CD14-positive monocyte (primary cell): ENCODE results near the gene HCN3. TPM values are rescaled to one million over a fixed set of nuclear protein-coding genes. Genes with fewer than 3 reads are reported as not detected.

ENCODE experiments used
- DNase-seq, 3 donors: peaks; one replicate each; pipeline ENCODE4 v3.0.0-alpha.2; 2011 to 2022
- H2AFZ ChIP-seq: 2 replicates; pipeline ENCODE4 v1.6.0; 2012; ENCODE audit warnings: mild to moderate bottlenecking, low read depth, low read length, inconsistent platforms; ENCODE audit not compliant: insufficient read depth, poor library complexity, severe bottlenecking
- H3K27ac ChIP-seq, 2 donors: 1 replicate in 1 of 2; 2 replicates in 1 of 2; pipeline ENCODE4 v1.5.1; 2012 to 2013; ENCODE audit warnings: low read length in 2 of 2, control low read depth in 1 of 2, inconsistent platforms in 1 of 2, low read depth in 1 of 2, mild to moderate bottlenecking in 1 of 2
- H3K27me3 ChIP-seq, 2 donors: one replicate each; pipeline versions ENCODE4 v1.6.0 to v1.6.1; 2011 to 2013; ENCODE audit warnings: low read length in 2 of 2; ENCODE audit not compliant: control insufficient read depth in 2 of 2, insufficient read depth in 2 of 2
- H3K36me3 ChIP-seq, 2 donors: replicated peaks in 1 of 2; 1 replicate in 1 of 2; 2 replicates in 1 of 2; pipeline versions ENCODE4 v1.5.1 to v1.6.1; 2012 to 2013; ENCODE audit warnings: low read length in 2 of 2, control low read depth in 1 of 2, inconsistent platforms in 1 of 2, mild to moderate bottlenecking in 1 of 2; ENCODE audit not compliant: insufficient read depth in 2 of 2, control insufficient read depth in 1 of 2
- H3K4me1 ChIP-seq, 2 donors: 1 replicate in 1 of 2; 2 replicates in 1 of 2; pipeline versions ENCODE4 v1.5.1 to v1.6.1; 2012 to 2013; ENCODE audit warnings: low read length in 2 of 2, control low read depth in 1 of 2, inconsistent platforms in 1 of 2, mild to moderate bottlenecking in 1 of 2, moderate library complexity in 1 of 2; ENCODE audit not compliant: insufficient read depth in 2 of 2, control insufficient read depth in 1 of 2
- H3K4me2 ChIP-seq: replicated peaks from 2 replicates; pipeline ENCODE3; 2012; ENCODE audit warnings: low read length, moderate library complexity, mild to moderate bottlenecking; ENCODE audit not compliant: poor library complexity, severe bottlenecking; ENCODE audit errors: extremely low read depth
- H3K4me3 ChIP-seq, 3 experiments: fragments of 200-600 bp in 1 of 3; sonication (generic) in 1 of 3; replicated peaks in 1 of 3; 1 replicate in 2 of 3; 2 replicates in 1 of 3; pipeline ENCODE4 v1.5.1; 2011 to 2013; ENCODE audit warnings: low read length in 3 of 3, mild to moderate bottlenecking in 3 of 3, control low read depth in 2 of 3, low read depth in 2 of 3, inconsistent platforms in 1 of 3, moderate library complexity in 1 of 3
- H3K79me2 ChIP-seq: 2 replicates; pipeline ENCODE4 v1.6.0; 2012; ENCODE audit warnings: mild to moderate bottlenecking, control low read depth, inconsistent platforms, low read length, moderate library complexity; ENCODE audit not compliant: insufficient read depth
- H3K9ac ChIP-seq: 2 replicates; pipeline ENCODE4 v1.6.0; 2017; ENCODE audit warnings: low read length, mild to moderate bottlenecking; ENCODE audit not compliant: insufficient read depth, poor library complexity, severe bottlenecking
- H3K9me3 ChIP-seq, 2 donors: replicated peaks in 1 of 2; 1 replicate in 1 of 2; 2 replicates in 1 of 2; pipeline versions ENCODE4 v1.5.1 to v1.6.1; 2012 to 2013; ENCODE audit warnings: low read length in 2 of 2, control low read depth in 1 of 2; ENCODE audit not compliant: control insufficient read depth in 1 of 2, insufficient read depth in 1 of 2
- H4K20me1 ChIP-seq: 2 replicates; pipeline ENCODE4 v1.6.0; 2012; ENCODE audit warnings: mild to moderate bottlenecking, low read length, control low read depth, moderate library complexity; ENCODE audit not compliant: insufficient read depth
- H3K27ac Mint-ChIP-seq, 7 donors: one replicate each; pipeline ENCODE4 v1.8.0; 2020; ENCODE audit warnings: mild to moderate bottlenecking in 7 of 7, mixed read lengths in 7 of 7, moderate library complexity in 6 of 7, inconsistent platforms in 2 of 7
- H3K27me3 Mint-ChIP-seq, 3 donors: one replicate each; pipeline ENCODE4 v1.8.0; 2021 to 2022; ENCODE audit warnings: low read depth in 3 of 3, mild to moderate bottlenecking in 3 of 3, mixed read lengths in 3 of 3, moderate library complexity in 3 of 3, inconsistent platforms in 1 of 3
- H3K36me3 Mint-ChIP-seq, 2 donors: one replicate each; pipeline ENCODE4 v1.8.0; 2020; ENCODE audit warnings: mixed read lengths in 2 of 2, inconsistent platforms in 1 of 2, mild to moderate bottlenecking in 1 of 2
- H3K4me1 Mint-ChIP-seq: one replicate; pipeline ENCODE4 v1.8.0; 2020; ENCODE audit warnings: mild to moderate bottlenecking, mixed read lengths
- H3K4me3 Mint-ChIP-seq, 2 donors: one replicate each; pipeline ENCODE4 v1.8.0; 2020; ENCODE audit warnings: mild to moderate bottlenecking in 2 of 2, mixed read lengths in 2 of 2, moderate library complexity in 1 of 2
- H3K9me3 Mint-ChIP-seq, 7 donors: one replicate each; pipeline ENCODE4 v1.8.0; 2020 to 2022; ENCODE audit warnings: mixed read lengths in 7 of 7, mild to moderate bottlenecking in 6 of 7, moderate library complexity in 6 of 7, inconsistent platforms in 2 of 7
- WGBS: methylation state at CpG from one replicate; pipeline ENCODE4 v1.1.5; 2013; ENCODE audit warnings: missing lambda C conversion rate; ENCODE audit not compliant: insufficient coverage; 5-methylcytosine and 5-hydroxymethylcytosine counted together
- intact Hi-C, 2 donors: fragments of 100-400 bp; cut with micrococcal nuclease; formaldehyde crosslinking; loops; one replicate each; pipeline versions ENCODE4 v1.15.0 to v1.15.1; 2023
- polyA plus RNA-seq, 3 donors: library from polyadenylated mRNA; depleted of rRNA in 1 of 3; unstranded in 2 of 3; stranded (reverse) in 1 of 3; fragments of 300-500 nt in 2 of 3; fragments of >200 nt in 1 of 3; fragmentation: Illumina TruSeq in 2 of 3; gene quantifications; 1 replicate in 2 of 3; 2 replicates in 1 of 3; pipeline ENCODE4 v1.2.3, GENCODE V29; 2012 to 2021
- TF ChIP-seq, protein P1 (sequence below): fragments of 200-600 bp; IDR thresholded peaks from one replicate; pipeline ENCODE4 v1.8.0; 2022; ENCODE audit warnings: antibody characterized with exemption, mild to moderate bottlenecking

Gene HCN3
- polyA plus RNA-seq, 3 donors: 0.15 to 2.3 TPM; not detected in 1

DNA sequence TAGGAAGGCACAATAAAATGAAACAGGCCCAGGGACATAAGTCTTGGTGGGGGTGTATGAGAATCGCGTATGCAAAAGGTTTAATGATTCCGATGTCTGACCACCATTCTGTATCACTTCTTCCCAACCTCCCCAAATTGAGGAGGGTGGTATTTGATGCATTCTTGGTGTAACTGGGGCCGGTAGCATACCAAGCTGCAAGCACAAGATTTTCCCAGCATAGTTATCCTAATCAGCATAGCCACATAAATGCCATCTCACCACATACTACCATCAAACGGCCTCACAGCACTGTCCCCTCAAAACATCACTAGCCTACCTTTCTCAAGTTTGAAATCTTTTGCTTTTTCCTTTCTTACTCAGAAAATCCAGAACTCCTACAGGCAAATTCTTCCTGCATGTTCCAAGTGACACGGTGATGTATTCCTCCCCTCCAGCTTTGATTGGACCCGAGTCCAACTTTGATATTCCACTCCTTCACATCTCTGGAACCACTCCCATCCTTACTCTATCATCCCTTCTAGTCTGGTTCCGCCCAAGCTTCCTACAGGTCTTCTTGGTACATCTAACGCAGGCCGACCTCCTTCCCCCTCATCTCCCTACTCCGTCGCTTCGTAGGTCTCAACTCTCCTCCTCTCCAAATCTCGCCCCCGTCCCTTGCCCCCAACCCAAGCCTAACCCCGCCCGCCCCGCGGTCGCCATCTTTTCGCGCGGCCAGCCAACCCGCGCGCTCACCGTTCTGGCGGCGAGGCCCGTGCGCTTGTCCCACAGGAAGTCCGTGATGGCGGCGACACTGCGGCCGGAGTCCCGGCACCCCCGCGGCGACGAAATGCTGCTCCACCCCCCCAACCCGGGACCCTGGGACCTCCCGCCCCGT lies 4.6 kb upstream of the HCN3 start:
- peaks cover 23% of the 10 kb centered on the region for H3K4me1 Mint-ChIP-seq
- DNase-seq: peak in 2 of 3 donors; percentile 42 to 46

More for the DNA sequence above, 4.6 kb upstream of the HCN3 start:
- peaks cover 31 to 36% of the 10 kb centered on the region in 2 donors for H3K36me3 ChIP-seq
- H3K27me3 ChIP-seq: peaks cover 0 to 2% of the 10 kb centered on the region in 2 donors
- H4K20me1 ChIP-seq: peaks cover 40% of the 10 kb centered on the region
- H3K27ac ChIP-seq: peak overlapping the region; percentile 46 to 80
- peaks cover 23 to 34% of the 10 kb centered on the region in 2 donors for H3K4me1 ChIP-seq
- peak overlapping the region; percentile 77 for H3K4me2 ChIP-seq
- TF ChIP-seq, protein P1, sequence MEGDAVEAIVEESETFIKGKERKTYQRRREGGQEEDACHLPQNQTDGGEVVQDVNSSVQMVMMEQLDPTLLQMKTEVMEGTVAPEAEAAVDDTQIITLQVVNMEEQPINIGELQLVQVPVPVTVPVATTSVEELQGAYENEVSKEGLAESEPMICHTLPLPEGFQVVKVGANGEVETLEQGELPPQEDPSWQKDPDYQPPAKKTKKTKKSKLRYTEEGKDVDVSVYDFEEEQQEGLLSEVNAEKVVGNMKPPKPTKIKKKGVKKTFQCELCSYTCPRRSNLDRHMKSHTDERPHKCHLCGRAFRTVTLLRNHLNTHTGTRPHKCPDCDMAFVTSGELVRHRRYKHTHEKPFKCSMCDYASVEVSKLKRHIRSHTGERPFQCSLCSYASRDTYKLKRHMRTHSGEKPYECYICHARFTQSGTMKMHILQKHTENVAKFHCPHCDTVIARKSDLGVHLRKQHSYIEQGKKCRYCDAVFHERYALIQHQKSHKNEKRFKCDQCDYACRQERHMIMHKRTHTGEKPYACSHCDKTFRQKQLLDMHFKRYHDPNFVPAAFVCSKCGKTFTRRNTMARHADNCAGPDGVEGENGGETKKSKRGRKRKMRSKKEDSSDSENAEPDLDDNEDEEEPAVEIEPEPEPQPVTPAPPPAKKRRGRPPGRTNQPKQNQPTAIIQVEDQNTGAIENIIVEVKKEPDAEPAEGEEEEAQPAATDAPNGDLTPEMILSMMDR: no peak
- Mint-ChIP-seq H3K4me3 (peak overlapping the region; percentile 90 to 93), H3K27ac (peak overlapping the region; percentile 78 to 95 (median 91)), H3K9me3 (no peaks in the 10 kb centered on the region), H3K36me3 (peaks cover 32 to 37% of the 10 kb centered on the region in 2 donors), H3K27me3 (peaks cover 0 to 2% (median 2%) of the 10 kb centered on the region in 3 donors)
- H2AFZ ChIP-seq: peak overlapping the region; percentile 87
- intact Hi-C loops: no loop called here
- H3K79me2 ChIP-seq: peaks cover 34% of the 10 kb centered on the region
- H3K4me3 ChIP-seq: peak overlapping the region; percentile 69 to 97 (median 83)
- peak overlapping the region; percentile 77 for H3K9ac ChIP-seq
- 0% methylated on average over 37 of the region's 44 CpGs for WGBS
- H3K9me3 ChIP-seq: no peaks in the 10 kb centered on the region
